Measurements from ENCODE around the gene THOC3.
"Not testable (repeated sequence)": the region's sequence is repeated elsewhere in the genome, so short reads cannot be mapped to it uniquely, and the experiment has no call there.

The THOC3 gene

DNA sequence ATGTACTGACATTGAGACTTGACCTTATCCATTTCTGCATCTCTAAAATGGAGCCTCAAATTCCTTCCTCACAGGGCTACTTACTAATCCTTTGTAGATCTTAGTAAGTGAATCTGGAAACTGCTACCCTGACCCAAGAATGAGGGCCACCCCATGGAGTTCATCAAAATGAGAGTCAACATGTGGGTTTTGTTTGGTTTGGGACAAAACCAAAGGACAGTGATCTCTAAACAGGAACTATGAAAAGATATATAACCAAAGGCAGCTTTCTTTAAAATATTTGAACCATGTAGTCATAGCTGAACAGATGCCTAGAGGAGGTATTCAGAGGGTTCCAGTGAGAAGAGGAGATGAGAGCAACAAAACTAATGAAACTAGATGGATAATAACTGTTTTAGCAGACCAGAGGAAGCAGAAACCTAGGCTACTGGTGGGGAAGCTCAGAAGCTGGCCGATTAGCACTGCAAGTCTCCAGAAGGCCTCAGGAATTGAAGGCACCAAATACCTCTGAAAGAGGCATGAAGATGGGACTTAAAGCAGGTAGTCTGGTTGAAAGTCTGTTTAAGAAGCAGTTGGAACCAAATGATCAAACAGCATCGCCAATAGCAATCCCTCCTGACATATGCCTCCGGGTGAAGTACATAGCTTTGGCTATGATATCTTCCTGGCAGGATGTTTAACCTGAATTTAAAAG is 45.8 kb downstream of the THOC3 start:
- TF ChIP-seq CTCF (IDR thresholded peaks at IDR 0.05; ENCODE audit: low read depth, low read length): no peak
- peaks cover 9% of the 10 kb centered on the region for H3K27me3 ChIP-seq (ENCODE audit: insufficient read depth, low read depth, severe bottlenecking)
- H3K9me3 ChIP-seq (ENCODE audit: severe bottlenecking): no peaks in the 10 kb centered on the region
- no peaks in the 10 kb centered on the region for H3K36me3 ChIP-seq
- H3K4me3 ChIP-seq (ENCODE audit: low read depth, low read length): no peak overlapping the region
- H3K27ac ChIP-seq: no peak overlapping the region
- DNase-seq: no peak

DNA sequence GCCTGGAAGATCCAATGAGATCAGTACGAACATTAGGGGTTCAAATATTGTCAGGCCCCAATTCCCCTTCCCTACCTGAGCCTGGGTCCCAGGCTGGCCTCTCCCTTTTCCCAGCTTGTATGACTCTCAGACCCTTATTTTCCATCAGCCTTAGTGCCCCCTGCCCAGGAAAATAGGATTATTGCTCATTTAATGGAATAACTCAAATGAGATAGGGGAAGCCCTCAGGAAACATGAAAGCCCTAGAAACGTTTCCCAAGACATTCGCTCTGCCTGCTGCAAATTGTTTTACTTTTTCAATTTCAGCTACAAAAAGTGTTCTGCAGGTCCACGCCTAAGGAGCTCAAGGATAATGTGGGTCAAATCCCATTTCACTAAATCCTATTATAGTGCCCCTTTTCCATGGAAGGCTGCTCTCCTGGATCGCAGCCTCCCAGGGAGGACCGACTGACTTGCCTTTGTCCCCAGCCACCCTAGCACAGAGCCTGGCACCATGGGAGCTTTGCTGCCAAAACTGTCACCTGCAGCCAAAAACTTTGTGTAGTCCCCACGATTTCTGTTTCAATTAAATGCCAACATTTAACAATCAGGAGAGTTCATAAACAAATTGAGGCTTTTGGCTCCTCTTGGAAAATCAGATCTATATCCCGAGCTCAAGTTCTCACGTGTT is 46.9 kb downstream of the THOC3 start:
- Histone ChIP-seq H3K36me3 (no peaks in the 10 kb centered on the region), H3K9me3 (ENCODE audit: severe bottlenecking) (no peaks in the 10 kb centered on the region), H3K4me3 (ENCODE audit: low read depth, low read length) (no peak overlapping the region), H3K27me3 (ENCODE audit: insufficient read depth, low read depth, severe bottlenecking) (peaks cover 9% of the 10 kb centered on the region), H3K27ac (no peak overlapping the region)
- peak; percentile 29 for DNase-seq
- TF ChIP-seq CTCF (IDR thresholded peaks at IDR 0.05; ENCODE audit: low read depth, low read length): no peak

DNA sequence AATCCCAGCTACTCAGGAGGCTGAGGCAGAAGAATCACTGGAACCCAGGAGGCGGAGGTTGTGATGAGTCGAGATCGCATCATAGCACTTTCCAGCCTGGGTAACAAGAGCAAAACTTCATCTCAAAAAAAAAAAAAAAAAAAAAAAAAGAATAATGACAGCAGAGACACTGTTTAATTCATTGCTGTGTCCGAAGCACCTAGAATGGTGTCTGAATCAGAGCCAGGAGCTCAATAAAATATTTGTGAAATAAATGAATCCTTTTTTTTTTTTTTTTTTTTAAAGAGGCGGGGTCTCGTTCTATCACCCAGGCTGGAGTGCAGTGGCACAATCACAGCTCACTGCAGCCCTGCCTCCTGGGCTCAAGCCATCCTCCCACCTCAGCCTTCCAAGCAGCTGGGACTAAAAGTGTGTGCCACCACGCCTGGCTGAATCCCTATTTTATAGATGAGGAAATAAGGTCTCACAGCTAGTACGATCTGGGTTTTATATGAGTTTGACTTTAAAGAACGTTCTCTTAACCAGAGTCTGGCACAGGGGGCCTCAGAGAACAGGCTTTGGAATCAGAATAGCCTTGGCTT is 47.8 kb downstream of the THOC3 start:
- Histone ChIP-seq H3K27me3 (ENCODE audit: insufficient read depth, low read depth, severe bottlenecking) (peaks cover 9% of the 10 kb centered on the region), H3K27ac (no peak overlapping the region), H3K4me3 (ENCODE audit: low read depth, low read length) (no peak overlapping the region), H3K9me3 (ENCODE audit: severe bottlenecking) (no peaks in the 10 kb centered on the region), H3K36me3 (no peaks in the 10 kb centered on the region)
- DNase-seq: no peak
- no peak for TF ChIP-seq CTCF (IDR thresholded peaks at IDR 0.05; ENCODE audit: low read depth, low read length)

DNA sequence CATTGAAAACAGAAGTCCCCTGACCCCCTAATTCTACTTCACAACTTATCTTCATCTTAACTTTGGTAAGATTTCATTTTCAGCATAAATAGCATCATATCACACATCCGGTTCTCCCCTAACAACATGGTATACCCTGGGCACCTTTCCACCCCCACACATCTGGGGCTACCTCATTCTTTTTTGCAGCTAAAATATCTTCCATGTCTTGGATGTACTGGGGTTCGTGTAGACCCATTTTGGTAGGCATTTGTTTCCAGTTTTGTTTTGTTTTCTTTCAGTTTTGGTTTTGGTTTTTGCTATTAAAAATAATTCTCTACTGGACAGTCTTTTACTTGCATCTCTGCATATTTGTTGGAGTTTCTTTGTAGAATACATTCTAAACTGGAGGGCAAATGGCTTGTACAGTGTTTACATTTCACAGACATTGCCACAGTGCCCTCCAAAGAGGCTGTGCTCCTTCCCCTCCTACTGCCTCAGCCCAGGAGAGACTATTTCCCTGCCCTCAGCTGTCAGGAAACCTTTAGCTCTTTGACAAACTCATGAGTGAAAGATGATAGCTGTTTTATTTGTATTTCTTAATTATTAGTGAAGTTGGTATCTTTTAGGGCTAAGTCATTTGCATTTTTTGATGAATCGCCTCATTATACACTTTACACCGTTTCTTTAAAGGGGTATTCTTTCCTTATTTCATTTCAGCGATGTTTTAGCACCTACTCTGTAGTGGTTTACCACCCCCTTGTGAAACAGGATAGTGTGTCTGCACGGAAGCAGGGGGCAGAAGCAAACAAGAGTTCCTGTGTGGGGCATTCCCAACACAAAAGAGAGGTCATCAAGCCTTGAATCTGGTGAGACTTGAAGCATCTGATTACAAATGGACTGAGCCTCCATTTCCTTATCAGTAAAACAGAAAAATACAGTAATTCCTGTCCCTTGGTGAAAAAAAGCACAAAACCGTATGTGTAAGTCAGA is 52.8 kb downstream of the THOC3 start:
- not testable (repeated sequence) for H3K27ac ChIP-seq; DNase-seq; H3K27me3 ChIP-seq (ENCODE audit: insufficient read depth, low read depth, severe bottlenecking); H3K36me3 ChIP-seq; H3K9me3 ChIP-seq (ENCODE audit: severe bottlenecking); H3K4me3 ChIP-seq (ENCODE audit: low read depth, low read length)

- DNase-seq; H3K9me3 ChIP-seq (ENCODE audit: severe bottlenecking); H3K4me3 ChIP-seq (ENCODE audit: low read depth, low read length); H3K36me3 ChIP-seq; H3K27me3 ChIP-seq (ENCODE audit: insufficient read depth, low read depth, severe bottlenecking); H3K27ac ChIP-seq: not testable (repeated sequence)
Observed at GRCh38 chr5:175913835-175914672, 54.1 kb downstream of the THOC3 start.

- H3K27me3 ChIP-seq (ENCODE audit: insufficient read depth, low read depth, severe bottlenecking); DNase-seq; H3K9me3 ChIP-seq (ENCODE audit: severe bottlenecking); H3K27ac ChIP-seq; H3K4me3 ChIP-seq (ENCODE audit: low read depth, low read length); H3K36me3 ChIP-seq: not testable (repeated sequence)
Observed at GRCh38 chr5:175910072-175910471, 58.0 kb downstream of the THOC3 start.
